GM23338 (cell line): ENCODE data around the gene CACNA1C. TPM values are rescaled to one million over a fixed set of nuclear protein-coding genes. Genes with fewer than 3 reads are reported as not detected.

Experiments
- ATAC-seq: fragments of 200-7000 bp; cut with Tn5 transposase; 3 replicates; pipeline ENCODE4 v1.9.1; 2020
- DNase-seq: peaks from one replicate; pipeline ENCODE4 v3.0.0-alpha.2; 2015; ENCODE audit warnings: low spot score
- H2AFZ ChIP-seq: fragments of 200-600 bp; sonication (generic); 2 replicates; pipeline ENCODE4 v1.8.0; 2016; ENCODE audit warnings: antibody characterized with exemption, mild to moderate bottlenecking, moderate library complexity
- H3F3A ChIP-seq: fragments of 200-600 bp; sonication (generic); replicated peaks from 2 replicates; pipeline ENCODE4 v1.8.0; 2017; ENCODE audit warnings: antibody characterized with exemption, mixed run types, low read depth
- H3K27ac ChIP-seq: fragments of 200-600 bp; sonication (generic); 2 replicates; pipeline ENCODE4 v1.6.1; 2016; ENCODE audit warnings: low read depth
- H3K27me3 ChIP-seq: fragments of 200-600 bp; sonication (generic); 2 replicates; pipeline ENCODE4 v1.8.0; 2016; ENCODE audit warnings: mild to moderate bottlenecking, mixed run types, moderate library complexity; ENCODE audit not compliant: insufficient read depth
- H3K36me3 ChIP-seq: fragments of 200-600 bp; sonication (generic); 2 replicates; pipeline ENCODE4 v1.8.0; 2016; ENCODE audit warnings: mild to moderate bottlenecking; ENCODE audit not compliant: insufficient read depth
- H3K4me1 ChIP-seq: fragments of 200-600 bp; sonication (generic); 2 replicates; pipeline ENCODE4 v1.8.0; 2016; ENCODE audit warnings: mild to moderate bottlenecking, moderate library complexity; ENCODE audit not compliant: insufficient read depth
- H3K4me2 ChIP-seq: fragments of 200-600 bp; sonication (generic); 2 replicates; pipeline ENCODE4 v1.7.1; 2017; ENCODE audit warnings: mixed run types
- H3K4me3 ChIP-seq: fragments of 200-600 bp; sonication (generic); 2 replicates; pipeline ENCODE4 v1.6.1; 2016; ENCODE audit warnings: mixed run types
- H3K79me2 ChIP-seq: fragments of 200-600 bp; sonication (generic); replicated peaks from 2 replicates; pipeline ENCODE4 v1.8.0; 2017; ENCODE audit warnings: mild to moderate bottlenecking; ENCODE audit not compliant: insufficient read depth
- H3K9me2 ChIP-seq: fragments of 200-600 bp; sonication (generic); 2 replicates; pipeline ENCODE4 v1.8.0; 2017; ENCODE audit not compliant: insufficient read depth
- H4K20me1 ChIP-seq: fragments of 200-600 bp; sonication (generic); replicated peaks from 2 replicates; pipeline ENCODE4 v1.8.0; 2017; ENCODE audit warnings: mild to moderate bottlenecking; ENCODE audit not compliant: insufficient read depth
- H3K27ac Mint-ChIP-seq: 2 replicates; pipeline ENCODE4 v1.8.0; 2020; ENCODE audit warnings: inconsistent platforms, mild to moderate bottlenecking, moderate library complexity, mixed read lengths
- H3K27me3 Mint-ChIP-seq: 3 replicates; pipeline ENCODE4 v1.8.0; 2022; ENCODE audit warnings: low read depth, mild to moderate bottlenecking, moderate library complexity, mixed read lengths, inconsistent platforms; ENCODE audit not compliant: insufficient read depth, poor library complexity
- H3K36me3 Mint-ChIP-seq: 3 replicates; pipeline ENCODE4 v1.8.0; 2021; ENCODE audit warnings: low read depth, mild to moderate bottlenecking, inconsistent platforms, moderate library complexity, mixed read lengths
- H3K4me1 Mint-ChIP-seq: 3 replicates; pipeline ENCODE4 v1.8.0; 2020; ENCODE audit warnings: mild to moderate bottlenecking, inconsistent platforms, mixed read lengths
- H3K4me3 Mint-ChIP-seq: 3 replicates; pipeline ENCODE4 v1.8.0; 2021; ENCODE audit warnings: moderate library complexity, mild to moderate bottlenecking, inconsistent platforms, mixed read lengths
- H3K9me3 Mint-ChIP-seq: 3 replicates; pipeline ENCODE4 v1.8.0; 2020; ENCODE audit warnings: moderate library complexity, mild to moderate bottlenecking, inconsistent platforms, mixed read lengths
- CREB1 ChIP-seq: fragments of 250-450 bp; sonication (Bioruptor Pico); IDR thresholded peaks from 2 replicates; pipeline ENCODE4 v1.5.0; 2020; ENCODE audit warnings: low read depth, mild to moderate bottlenecking, moderate library complexity
- CTCF ChIP-seq, 2 experiments: fragments of 200-600 bp in 1 of 2; sonication (generic) in 1 of 2; conservative IDR thresholded peaks; 2 replicates each; pipeline versions ENCODE4 v1.5.1 to v1.6.1; 2016 to 2017; ENCODE audit warnings: antibody characterized with exemption in 2 of 2, low read depth in 2 of 2, mild to moderate bottlenecking in 2 of 2, moderate library complexity in 1 of 2
- ETS1 ChIP-seq: IDR thresholded peaks from 2 replicates; pipeline ENCODE4 v1.6.1; 2016; ENCODE audit warnings: antibody characterized with exemption
- EZH2 ChIP-seq: fragments of 200-600 bp; sonication (generic); IDR thresholded peaks from one replicate; pipeline ENCODE4 v1.8.0; 2017; ENCODE audit warnings: antibody characterized with exemption, mild to moderate bottlenecking, low read depth; ENCODE audit not compliant: unreplicated experiment
- EZH2phosphoT487 ChIP-seq: fragments of 200-600 bp; sonication (generic); IDR thresholded peaks from one replicate; pipeline ENCODE4 v1.8.1; 2018; ENCODE audit warnings: antibody characterized with exemption; ENCODE audit not compliant: unreplicated experiment
- JUNB ChIP-seq: IDR thresholded peaks from one replicate; pipeline ENCODE4 v1.6.1; 2016; ENCODE audit warnings: antibody characterized with exemption; ENCODE audit not compliant: unreplicated experiment
- NANOG ChIP-seq: IDR thresholded peaks from 2 replicates; pipeline ENCODE4 v1.6.1; 2016; ENCODE audit warnings: antibody characterized with exemption, borderline replicate concordance
- POLR2AphosphoS5 ChIP-seq: IDR thresholded peaks from 2 replicates; pipeline ENCODE4 v1.6.1; 2016; ENCODE audit warnings: antibody characterized with exemption, low read depth
- REST ChIP-seq: IDR thresholded peaks from one replicate; pipeline ENCODE4 v1.6.1; 2018; ENCODE audit warnings: antibody characterized with exemption; ENCODE audit not compliant: unreplicated experiment
- STAT1 ChIP-seq: IDR thresholded peaks from one replicate; pipeline ENCODE4 v1.6.1; 2016; ENCODE audit warnings: antibody characterized with exemption; ENCODE audit not compliant: unreplicated experiment
- ZNF114 ChIP-seq: fragments of 250-450 bp; sonication (Bioruptor Pico); IDR thresholded peaks from 2 replicates; pipeline ENCODE4 v1.5.0; 2020; ENCODE audit warnings: mild to moderate bottlenecking, moderate library complexity
- ZNF331 ChIP-seq: fragments of 250-450 bp; sonication (Bioruptor Pico); IDR thresholded peaks from 2 replicates; pipeline ENCODE4 v1.5.0; 2020; ENCODE audit warnings: low read depth, mild to moderate bottlenecking, moderate library complexity
- ZNF462 ChIP-seq: fragments of 250-450 bp; sonication (Bioruptor Pico); IDR thresholded peaks from 2 replicates; pipeline ENCODE4 v1.5.0; 2020; ENCODE audit warnings: mild to moderate bottlenecking, moderate library complexity
- polyA plus RNA-seq: library from polyadenylated mRNA; unstranded; fragments of >200 nt; fragmentation: Nextera tagmentation; extraction: Ambion mirVana; gene quantifications from 2 replicates; pipeline ENCODE4 v1.2.1, GENCODE V29; 2016
- total RNA-seq: library from RNA; depleted of rRNA; stranded (reverse); fragments of >200 nt; shearing (Covaris generic); gene quantifications from 2 replicates; pipeline ENCODE4 v1.2.3, GENCODE V29; 2014

Gene CACNA1C
- total and polyA plus RNA-seq, 2 experiments from 2014 or later, result 0.78 to 2.1 TPM

- H3K4me3 ChIP-seq, result no peak overlapping the region
- Mint-ChIP-seq H3K9me3 (no peaks in the 10 kb centered on the region), H3K4me3 (no peak overlapping the region), H3K4me1 (no peaks in the 10 kb centered on the region), H3K27me3 (peaks cover 5% of the 10 kb centered on the region), H3K27ac (no peak overlapping the region), H3K36me3 (no peaks in the 10 kb centered on the region)
- H2AFZ ChIP-seq, result no peak overlapping the region
- H3K27me3 ChIP-seq, result no peaks in the 10 kb centered on the region
- H3F3A ChIP-seq, result no peaks in the 10 kb centered on the region
- no peaks in the 10 kb centered on the region for H3K4me1 ChIP-seq
- DNase-seq (no peak), ATAC-seq (no peak)
- H3K36me3 ChIP-seq, result no peaks in the 10 kb centered on the region; the same call in 1 of the 2 replicates
- H3K9me2 ChIP-seq, result no peaks in the 10 kb centered on the region
- H4K20me1 ChIP-seq, result no peaks in the 10 kb centered on the region
- TF ChIP-seq CTCF (conservative IDR thresholded peaks at IDR 0.05; ENCODE audit: low read depth in 2 of 2) (no peak), STAT1 (no peak), NANOG (no peak), EZH2phosphoT487 (no peak), CREB1 (CRISPR knock-in tag) (no peak), ZNF114 (CRISPR knock-in tag) (no peak), ETS1 (no peak), ZNF331 (CRISPR knock-in tag) (no peak), JUNB (no peak), ZNF462 (no peak), EZH2 (no peak), POLR2AphosphoS5 (no peak), REST (no peak)
- H3K27ac ChIP-seq, result no peak overlapping the region
- no peak overlapping the region for H3K4me2 ChIP-seq
- H3K79me2 ChIP-seq, result no peaks in the 10 kb centered on the region
Observed at GRCh38 chr12:2495417-2496112, 442.8 kb downstream of the CACNA1C start.
